Central memory CD4-positive, alpha-beta T cell (primary cell): ENCODE measurements around the gene DDX39B.
"Not testable (repeated sequence)": the region's sequence is repeated elsewhere in the genome, so short reads cannot be mapped to it uniquely, and the experiment has no call there.

Experiments
- DNase-seq: peaks from one replicate; pipeline ENCODE4 v3.0.0; 2022

The DDX39B gene

DNA sequence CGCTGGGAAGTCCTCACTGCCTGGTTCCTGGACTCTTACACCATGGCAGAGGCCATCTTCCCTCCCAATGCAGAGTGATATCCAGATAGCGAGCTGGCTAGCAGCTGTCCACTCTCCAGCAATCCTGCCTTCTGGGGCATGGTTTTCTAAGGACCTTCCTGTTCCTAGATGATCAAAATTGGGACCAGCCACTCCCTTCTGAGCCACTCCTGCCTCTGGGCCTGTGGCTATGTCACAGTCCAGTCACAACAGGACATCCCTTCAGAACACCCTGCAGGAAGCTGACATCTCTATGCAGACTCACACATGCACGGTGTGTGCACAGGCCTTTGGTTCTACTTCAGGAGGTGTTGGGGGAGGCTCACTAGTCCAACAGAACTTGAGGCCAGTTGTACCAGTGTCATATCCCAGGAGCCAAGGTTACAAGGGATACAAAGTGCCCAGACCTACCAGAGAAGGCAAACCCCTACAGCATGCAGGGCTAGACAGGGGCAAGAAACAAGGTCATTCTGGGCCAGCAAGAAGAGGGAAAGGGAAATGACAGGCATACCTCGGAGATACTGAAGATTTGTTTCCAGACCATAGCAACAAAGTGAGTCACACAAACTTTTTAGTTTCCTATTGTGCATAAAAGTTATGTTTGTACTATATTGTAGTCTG lies 15.7 kb downstream of the DDX39B start:
- DNase-seq, result no peak

DNA sequence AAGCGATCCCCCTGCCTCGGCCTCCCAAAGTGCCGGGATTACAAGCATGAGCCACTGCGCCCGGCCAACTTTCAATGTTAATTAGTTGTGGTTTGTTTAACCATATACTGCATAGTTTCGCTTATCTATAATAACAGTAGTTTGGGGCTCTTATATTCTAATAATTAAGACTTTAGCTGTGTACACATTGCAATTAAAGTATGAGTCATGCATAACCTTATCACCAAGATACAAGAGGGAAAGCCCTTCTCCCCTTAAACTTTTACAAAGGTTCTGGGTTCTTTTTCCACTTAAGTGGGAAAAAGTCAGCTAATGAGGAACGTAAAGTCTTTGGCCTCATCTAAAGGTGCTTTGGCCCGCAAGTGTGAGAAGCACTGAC lies 16.3 kb downstream of the DDX39B start:
- DNase-seq, result no peak

DNA sequence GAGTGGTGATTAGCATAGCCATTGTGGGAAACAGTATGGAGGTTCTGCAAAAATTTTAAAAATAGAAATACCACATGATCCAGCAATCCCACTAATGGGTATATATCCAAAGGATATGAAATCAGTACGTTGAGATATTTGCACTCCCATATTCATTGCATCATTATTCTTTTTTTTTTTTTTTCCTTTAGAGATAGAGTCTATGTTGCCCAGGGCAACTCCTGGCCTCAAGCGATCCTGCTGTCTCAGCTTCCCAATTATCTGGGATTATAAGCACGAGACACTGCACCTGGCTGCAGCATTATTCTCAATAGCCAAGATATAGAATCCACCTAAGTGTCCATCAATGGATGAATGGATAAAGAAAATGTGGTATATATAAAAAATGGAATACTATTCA lies 20.0 kb downstream of the DDX39B start:
- no peak for DNase-seq

DNA sequence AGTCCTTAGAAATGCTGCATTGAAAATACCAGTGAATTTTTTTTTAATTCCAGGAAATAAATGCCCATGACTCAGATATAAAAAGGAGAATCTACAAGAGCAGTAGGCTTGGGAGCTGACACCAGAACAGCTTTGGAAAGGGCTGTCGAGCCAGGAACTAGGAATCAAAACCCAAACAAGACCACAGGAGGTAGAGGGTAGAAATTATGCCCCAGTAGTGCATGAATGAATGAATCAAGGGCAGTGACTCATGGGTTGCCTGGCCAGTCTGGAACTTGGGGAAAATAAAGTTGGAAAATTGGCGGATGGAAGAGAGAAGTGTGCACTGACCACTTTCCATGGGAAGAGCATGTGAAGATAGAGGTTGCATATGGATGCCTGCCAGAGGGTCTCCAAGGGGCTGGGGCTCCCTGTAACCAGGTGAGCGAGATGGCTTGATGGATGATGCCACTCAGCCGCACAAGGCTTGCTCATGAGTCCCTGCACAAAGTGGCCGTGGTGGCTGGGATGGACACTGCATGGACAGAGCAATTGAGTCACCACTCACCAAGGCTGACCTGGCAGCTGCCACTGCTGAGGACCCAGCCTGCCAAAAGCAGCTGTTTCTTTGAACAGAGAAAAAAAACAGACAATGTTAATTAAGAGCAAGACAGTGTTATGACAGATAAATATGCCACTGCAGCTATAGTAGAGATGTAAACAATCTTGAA lies 28.2 kb downstream of the DDX39B start:
- DNase-seq, result no peak

DNA sequence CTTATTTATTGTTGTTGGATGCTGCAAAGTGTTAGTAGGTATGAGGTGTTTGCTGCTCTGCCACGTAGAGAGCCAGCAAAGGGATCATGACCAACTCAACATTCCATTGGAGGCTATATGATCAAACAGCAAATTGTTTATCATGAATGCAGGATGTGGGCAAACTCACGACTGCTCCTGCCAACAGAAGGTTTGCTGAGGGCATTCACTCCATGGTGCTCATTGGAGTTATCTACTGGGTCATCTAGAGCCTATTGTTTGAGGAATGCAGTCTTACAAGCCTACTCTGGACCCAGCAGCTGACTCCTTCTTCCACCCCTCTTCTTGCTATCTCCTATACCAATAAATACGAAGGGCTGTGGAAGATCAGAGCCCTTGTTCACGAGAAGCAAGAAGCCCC lies 31.8 kb downstream of the DDX39B start:
- no peak for DNase-seq

DNA sequence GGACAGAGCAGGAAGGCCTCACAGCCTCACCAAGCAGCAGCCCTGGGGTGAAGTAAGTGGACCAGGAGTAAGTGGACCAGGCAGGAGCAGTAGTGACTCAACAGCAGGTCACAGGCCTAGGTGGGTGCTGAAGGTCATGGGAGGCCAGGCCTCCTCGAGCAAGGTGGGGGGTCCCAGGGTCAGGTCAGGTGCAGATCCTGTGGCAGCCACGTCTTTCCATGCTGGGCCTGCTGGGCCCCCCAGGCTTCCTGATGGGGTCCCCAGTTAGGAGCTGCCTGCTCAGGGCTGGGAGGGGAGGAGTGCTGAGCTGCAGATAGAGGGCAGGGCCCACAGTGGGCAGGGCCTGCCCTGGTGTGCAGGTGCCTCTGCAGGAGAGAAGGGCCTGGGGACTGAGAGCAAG lies 32.8 kb downstream of the DDX39B start:
- not testable (repeated sequence) for DNase-seq

DNA sequence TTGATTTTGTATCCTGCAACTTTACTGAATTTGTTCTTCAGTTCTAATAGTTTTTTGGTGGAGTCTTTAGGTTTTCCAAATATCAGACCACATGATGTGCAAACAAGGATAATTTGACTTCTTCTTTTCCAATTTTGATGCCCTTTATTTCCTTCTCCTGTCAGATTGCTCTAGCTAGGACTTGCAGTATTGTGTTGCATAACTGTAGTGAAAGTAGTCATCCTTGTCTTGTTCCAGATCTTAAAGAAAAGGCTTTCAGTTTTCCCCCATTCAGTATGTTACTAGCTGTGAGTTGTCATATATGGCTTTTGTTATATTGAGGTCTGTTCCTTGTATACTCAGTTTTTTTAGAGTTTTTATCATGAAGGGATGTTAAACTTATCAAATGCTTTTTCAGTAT lies 39.2 kb downstream of the DDX39B start:
- DNase-seq, result no peak

DNA sequence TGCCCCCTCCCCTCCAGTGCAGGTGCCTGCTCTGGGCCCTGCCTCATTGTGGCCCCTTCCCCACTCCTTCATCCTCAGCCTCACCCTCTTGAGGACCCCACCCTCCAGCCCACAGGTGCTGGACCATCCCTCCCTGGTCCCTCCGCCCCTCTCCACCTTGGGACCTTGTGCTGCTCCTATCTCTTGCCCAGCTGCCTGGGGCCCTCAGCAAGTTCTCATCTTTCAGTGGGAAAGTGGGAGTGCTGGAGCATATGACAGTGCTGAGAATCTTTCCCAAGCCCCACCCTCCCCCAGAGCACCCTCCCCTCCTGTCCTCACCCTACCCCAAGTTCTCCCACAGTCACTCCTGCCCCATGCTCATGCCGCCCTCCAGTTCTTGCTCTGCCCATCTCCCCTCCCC lies 42.2 kb downstream of the DDX39B start:
- DNase-seq, result not testable (repeated sequence)

DNA sequence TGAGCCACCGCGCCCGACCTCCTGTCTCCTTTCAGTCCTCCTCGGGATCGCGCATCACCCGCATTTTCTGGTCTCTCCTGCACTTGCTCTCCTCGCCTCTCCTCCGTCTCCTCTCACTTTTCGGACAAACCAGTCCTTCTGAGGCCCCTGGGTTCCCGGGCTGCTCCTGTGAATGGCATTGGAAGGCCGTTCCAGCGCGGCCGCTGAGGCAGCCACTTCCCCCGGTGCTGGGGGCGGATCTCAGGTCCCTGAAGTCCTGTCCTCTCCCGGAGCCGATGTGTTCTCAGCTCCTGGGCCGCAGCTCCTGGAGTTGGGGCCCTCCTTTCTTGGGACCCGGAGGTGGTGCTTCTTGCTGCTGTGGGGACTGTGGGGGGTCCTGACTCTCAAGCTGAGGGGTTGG lies 43.1 kb downstream of the DDX39B start:
- no peak for DNase-seq

DNA sequence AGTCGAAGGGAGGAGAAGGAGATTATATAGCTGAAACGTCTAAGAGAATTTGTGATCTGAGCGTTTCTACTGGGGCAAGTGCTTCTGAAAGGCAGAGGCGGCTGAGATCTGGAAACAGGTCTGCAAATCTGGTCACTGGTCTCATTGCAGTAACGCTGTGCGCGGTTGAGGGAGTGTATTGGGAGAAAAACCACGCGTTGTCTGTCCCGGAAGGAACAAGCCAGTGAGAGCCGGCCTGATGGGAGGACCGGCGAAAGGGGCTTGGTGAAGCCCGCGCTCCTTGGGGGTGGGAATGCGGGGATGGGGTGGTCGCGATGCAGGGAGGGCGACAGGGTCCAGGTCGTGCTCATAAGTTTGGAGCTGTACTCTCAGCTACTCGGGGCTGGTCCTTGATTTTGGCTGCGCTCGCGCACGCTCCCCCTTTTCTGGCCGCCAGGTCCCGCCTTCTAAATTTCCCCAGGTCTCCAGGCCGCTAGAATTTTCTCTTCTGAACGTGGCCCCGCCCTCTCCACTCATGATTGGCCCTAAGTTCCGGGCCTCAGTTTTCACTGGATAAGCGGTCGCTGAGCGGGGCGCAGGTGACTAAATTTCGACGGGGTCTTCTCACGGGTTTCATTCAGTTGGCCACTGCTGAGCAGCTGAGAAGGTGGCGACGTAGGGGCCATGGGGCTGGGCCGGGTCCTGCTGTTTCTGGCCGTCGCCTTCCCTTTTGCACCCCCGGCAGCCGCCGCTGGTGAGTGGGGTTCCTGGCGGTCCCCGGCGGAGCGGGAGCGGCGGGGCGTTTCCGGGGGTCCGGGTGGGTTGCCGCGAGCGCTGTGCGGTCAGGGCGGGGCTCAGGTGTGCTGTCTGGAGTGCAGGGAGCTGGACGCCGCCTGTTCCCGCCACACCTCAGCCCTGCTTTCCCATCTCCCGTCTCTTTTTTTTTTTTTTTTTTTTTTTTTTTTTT lies 44.0 kb downstream of the DDX39B start, which contains the start of gene MICB:
Gene MICB, plus strand, starts transcription at position 615 of the 946 bp plus-strand sequence. Its CDS starts 49 bp downstream, at position 664.
- peak; percentile 81 for DNase-seq

DNA sequence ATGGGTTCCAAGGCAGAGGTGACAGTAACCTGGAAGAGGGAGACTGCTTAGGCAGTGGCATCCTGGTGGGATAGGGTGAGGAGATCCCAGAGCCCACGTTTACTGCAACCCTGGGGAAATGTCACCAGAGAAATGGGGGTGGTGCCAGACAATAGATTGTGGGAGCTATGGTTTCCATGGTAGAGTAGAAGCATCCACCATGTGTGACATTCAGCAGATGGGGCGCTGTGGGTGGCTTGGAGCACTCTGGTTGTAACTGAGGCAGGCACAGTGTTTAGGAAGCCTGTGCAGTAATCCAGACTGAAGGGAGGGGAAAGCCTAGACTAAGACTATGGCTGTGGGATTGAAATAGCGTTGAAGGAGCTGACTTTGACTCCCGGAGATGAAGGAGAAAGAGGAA lies 45.0 kb downstream of the DDX39B start:
- peak; percentile 11 for DNase-seq

DNA sequence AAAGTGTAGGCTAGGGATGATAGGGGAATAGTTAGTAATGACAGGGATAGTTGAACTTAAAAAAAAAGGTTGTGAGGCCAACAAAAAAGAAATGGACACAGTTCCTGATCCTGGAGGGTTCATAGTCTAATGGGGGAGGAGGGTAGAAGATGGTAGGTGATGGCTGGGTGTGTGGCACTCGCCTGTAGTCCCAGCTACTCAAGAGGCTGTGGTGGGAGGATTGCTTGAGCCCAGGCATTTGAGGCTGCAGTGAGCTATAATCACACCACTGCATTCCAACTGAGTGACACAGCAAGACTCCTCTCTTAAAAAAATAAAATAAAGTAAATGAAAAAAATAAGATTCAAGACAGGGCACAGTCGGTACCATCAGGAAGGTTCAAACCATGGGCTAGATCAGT lies 46.2 kb downstream of the DDX39B start:
- DNase-seq, result no peak

DNA sequence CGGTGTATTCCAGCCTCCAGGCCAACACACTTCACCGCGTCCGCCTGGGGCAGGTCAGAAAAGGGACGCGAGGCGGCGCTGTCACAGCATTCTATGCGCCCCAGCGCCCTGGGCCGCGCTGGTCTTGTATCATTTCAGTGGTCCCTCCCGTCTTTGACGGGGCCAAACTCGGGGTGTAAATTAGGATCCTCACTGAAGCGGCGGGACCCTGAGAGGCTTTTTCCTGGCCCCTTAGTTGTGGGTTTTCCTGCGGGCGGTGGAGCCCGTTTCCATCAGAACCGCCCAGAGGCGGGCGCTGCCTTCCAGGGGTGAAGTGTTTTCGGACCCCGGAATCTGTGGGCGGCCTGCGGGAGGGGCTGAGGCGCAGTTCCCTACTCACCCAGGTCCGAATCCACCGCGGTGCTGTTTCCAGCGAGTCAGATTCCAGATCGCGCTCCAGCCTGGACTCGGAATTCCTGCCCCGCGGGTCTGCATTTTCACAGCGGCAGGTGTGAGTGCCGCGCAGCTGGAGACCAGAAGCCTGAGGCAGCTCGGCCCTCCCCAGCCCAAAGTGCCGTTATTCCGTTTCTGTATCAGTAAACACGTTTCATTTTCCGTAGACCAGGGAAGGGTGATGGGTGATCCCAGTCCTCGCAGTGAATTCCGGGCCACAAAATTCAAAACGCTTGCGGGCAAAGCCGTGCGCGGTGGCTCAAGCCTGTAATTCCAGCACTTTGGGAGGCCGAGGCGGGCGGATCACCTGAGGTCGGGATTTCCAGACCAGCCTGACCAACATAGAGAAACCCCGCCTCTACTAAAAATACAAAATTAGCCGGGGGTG lies 47.7 kb downstream of the DDX39B start:
- DNase-seq, result peak; percentile 58

DNA sequence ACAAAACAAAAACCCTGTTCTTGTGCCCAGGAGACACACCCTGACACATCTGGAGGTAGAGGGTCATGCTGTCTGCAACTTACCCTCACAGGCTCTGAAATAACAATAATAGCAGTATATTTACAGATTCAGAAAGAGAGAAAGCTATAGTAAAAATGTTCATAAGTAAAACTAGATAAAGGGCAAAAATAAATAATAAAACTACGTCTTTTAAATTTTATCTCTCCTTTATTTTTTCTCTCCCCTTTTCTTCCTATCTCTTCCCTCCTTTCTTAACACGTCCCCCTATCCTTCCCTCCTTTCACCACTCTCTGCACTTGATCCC lies 48.3 kb downstream of the DDX39B start:
- DNase-seq, result not testable (repeated sequence)

DNA sequence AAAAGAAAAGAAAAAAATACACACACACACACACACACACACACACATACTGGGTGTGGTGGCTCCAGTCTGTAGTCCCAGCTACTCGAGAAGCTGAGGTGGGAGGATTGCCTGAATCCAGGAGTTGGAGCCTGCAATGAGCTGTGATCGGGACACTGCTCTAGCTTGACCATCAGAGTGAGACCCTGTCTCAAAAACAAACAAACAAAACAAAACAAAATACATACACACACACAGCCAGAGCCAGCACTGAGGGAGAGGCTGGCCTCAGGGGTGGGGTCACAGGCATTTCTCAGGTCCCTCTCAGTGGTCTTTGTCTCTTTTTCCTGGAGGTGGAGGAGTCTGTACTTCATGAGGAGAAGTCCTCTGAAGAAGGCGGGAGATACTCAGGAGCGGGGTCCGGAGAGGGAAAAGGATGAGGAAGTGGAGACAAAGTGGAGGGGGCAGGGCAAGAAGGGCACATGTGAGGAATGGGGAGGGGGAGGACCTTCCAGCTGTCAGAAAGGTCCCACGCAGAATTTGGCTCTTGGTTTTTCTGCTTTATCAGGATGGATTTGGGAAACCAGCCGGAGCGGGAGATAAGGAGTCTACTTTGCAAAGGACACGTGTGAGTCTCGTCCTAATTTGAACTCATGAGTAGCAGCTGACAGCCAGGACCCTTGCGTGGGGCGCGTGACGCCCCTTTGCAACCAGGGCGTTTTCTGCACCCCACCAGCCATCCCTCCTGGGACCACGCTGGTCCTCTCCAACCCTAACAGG lies 51.5 kb downstream of the DDX39B start:
- no peak for DNase-seq

DNA sequence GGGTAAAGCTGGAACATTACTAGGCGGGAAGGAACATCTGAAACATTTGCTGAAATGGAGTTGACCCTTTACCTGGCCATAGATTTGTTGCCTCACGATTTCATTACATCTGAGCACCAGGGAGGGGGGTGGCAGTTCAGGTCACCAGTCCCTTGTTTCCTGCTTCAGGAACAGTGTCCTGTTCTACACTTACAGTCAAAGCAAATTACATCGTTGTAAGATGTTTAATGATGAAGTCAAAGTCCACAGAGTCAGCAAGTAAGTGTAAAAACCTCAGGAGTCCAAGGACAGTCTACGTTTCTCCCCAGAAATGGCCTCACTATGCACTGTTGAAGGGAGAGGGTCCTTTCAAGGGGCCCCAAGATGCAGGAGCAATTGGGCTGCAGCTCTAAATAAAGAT lies 52.7 kb downstream of the DDX39B start:
- DNase-seq, result no peak

DNA sequence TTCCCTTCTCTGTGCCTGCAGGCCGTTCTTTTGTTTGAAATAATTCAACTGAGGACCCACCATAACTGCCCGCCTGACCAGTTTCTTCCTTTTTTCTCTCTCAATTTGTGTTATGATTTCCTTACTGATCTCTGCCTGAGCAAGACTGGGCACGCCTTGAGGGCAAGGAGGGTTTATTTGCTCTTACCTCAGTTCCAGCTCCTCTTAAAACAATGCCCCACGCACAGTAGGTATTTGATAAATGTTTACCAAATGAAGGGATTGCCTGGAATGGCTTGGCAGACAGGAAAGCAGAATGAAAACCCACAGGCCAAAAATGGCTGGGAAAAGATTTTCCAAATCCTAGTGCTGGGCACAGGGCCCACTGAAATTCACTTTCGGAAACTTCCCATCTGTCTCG lies 54.1 kb downstream of the DDX39B start:
- not testable (repeated sequence) for DNase-seq

DNA sequence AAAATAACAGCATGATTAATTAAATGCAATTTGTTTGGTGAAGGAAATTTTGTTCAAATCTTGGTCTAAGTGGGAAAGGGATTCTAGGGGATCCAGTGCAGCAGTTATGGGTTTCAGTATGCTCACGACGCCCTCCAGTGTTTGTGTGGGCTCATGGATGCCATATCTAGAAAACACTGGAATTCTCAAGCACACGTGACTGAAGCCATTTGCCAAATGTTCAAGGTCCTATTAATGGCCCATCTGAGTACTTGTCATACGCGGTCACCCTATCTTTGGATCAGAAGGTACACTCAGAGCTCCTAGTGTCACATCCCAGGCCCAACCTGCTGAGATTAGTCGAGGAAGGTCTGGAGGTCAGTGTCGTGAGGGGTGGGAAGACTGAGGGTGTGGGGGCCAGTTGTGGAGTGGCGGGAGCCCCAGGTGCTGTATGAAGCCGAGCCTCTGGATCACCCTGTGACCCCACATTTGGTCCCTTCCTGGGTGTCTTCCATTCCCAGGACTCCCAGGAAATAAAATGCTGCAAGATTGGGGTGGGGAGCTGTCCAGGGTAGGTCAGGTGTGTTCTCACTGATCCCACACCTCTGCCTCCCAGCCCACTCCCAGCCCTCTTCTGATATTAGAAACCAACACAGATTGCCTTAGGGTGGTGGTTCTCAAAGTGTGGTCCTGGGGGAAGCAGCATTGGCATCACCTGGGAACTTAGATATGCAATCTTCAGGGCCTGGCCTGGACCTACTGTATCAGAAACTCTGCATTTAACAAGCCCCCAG lies 55.6 kb downstream of the DDX39B start:
- not testable (repeated sequence) for DNase-seq

DNA sequence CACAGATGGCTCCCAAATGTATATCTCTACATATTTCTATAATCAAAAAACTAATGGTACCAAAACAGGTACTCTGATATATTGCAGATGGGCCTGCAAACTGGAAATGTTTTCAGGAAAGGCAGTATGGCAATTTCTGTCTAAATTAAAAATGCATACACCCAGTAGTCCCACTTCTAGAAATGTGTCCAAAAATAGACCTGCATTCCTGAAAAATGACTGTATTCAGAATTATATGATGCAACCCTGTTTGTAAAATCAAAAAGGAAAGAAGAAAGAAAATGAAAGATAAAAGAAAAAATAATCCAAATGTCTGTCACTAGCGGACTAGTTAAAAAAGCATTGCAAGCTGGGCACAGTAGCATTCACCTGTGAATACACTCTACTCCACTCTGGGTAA lies 56.7 kb downstream of the DDX39B start:
- no peak for DNase-seq

DNA sequence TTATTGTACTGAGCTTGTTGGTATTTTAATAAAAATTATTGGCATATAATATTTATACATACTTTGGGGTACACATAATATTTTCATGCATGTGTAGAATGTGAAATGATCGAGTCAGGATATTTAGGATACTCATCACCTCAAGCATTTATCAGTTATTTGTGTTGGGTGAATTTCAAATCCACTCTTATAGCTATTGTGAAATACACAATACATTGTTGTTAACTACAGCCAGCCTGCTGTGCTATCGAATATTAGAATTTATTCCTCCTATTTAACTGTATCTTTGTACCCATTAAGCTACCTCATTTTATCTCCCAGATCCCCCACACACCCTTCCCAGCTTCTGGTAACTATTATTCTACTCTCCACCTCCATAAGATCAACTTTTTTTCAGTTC lies 58.4 kb downstream of the DDX39B start:
- no peak for DNase-seq

DNA sequence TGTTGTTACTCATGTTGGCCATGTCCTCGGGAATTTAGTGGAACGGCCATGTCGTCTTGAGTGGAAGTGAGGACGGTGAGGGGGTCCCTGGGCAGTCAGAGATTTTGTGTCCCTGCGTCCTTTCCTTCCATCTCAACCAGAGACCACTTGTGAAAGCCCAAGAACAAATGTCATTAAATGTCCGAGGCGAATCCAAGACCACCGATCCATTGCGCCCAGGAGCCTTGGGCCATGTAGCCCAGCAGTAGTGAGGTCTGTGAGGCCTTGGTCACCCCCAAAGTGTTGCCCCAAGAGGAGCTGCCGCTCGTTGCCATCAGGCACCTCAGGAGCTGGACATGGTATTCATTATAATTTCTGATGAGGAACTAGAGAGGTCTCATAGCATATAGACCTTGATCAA lies 61.2 kb downstream of the DDX39B start:
- no peak for DNase-seq
